HG02973 (cell line): ENCODE measurements around the gene SND1.

Experiments
- ATAC-seq: cut with Tn5 transposase; IDR thresholded peaks from one replicate; pipeline ENCODE4 v1.9.1; 2021; ENCODE audit warnings: moderate library complexity; ENCODE audit not compliant: unreplicated experiment

The SND1 gene

GRCh38 chr7:127858915-127859189 is 206.9 kb downstream of the SND1 start:
- no peak for ATAC-seq

GRCh38 chr7:127859330-127859729 is 207.3 kb downstream of the SND1 start:
- no peak for ATAC-seq

GRCh38 chr7:127862525-127862924 is 210.5 kb downstream of the SND1 start:
- no peak for ATAC-seq

GRCh38 chr7:127863082-127863481 is 211.1 kb downstream of the SND1 start:
- no peak for ATAC-seq

GRCh38 chr7:127865466-127865865 is 213.5 kb downstream of the SND1 start:
- ATAC-seq = no peak

- ATAC-seq = peak; percentile 70
Observed at GRCh38 chr7:127870231-127870907, 218.4 kb downstream of the SND1 start.

- ATAC-seq = no peak
Observed at GRCh38 chr7:127871226-127871625, 219.2 kb downstream of the SND1 start.

- no peak for ATAC-seq
Observed at GRCh38 chr7:127872122-127872521, 220.1 kb downstream of the SND1 start.

- ATAC-seq = no peak
Observed at GRCh38 chr7:127873151-127873550, 221.2 kb downstream of the SND1 start.

- ATAC-seq = no peak
Observed at GRCh38 chr7:127873715-127874636, 222.0 kb downstream of the SND1 start.

GRCh38 chr7:127874951-127875608 is 223.1 kb downstream of the SND1 start:
- no peak for ATAC-seq

- ATAC-seq = no peak
Observed at GRCh38 chr7:127876393-127876792, 224.4 kb downstream of the SND1 start.

GRCh38 chr7:127877951-127878350 is 226.0 kb downstream of the SND1 start:
- no peak for ATAC-seq

GRCh38 chr7:127878791-127879190 is 226.8 kb downstream of the SND1 start:
- no peak for ATAC-seq

GRCh38 chr7:127879436-127879835 is 227.4 kb downstream of the SND1 start:
- ATAC-seq = no peak

- ATAC-seq = no peak
Observed at GRCh38 chr7:127879942-127880341, 227.9 kb downstream of the SND1 start.

GRCh38 chr7:127880454-127880853 is 228.5 kb downstream of the SND1 start:
- no peak for ATAC-seq

- no peak for ATAC-seq
Observed at GRCh38 chr7:127881564-127881963, 229.6 kb downstream of the SND1 start.

- no peak for ATAC-seq
Observed at GRCh38 chr7:127882313-127882920, 230.4 kb downstream of the SND1 start.

GRCh38 chr7:127884066-127884559 is 232.1 kb downstream of the SND1 start:
- ATAC-seq = no peak

- no peak for ATAC-seq
Observed at GRCh38 chr7:127885222-127885772, 233.3 kb downstream of the SND1 start.
